NB4 (cell line): ENCODE results near the gene KLHL12.

Experiments
- DNase-seq: peaks from one replicate; pipeline ENCODE4 v3.0.0; 2010; ENCODE audit warnings: low read depth
- H3K4me3 ChIP-seq: one replicate; pipeline ENCODE4 v1.5.1; 2011; ENCODE audit warnings: mild to moderate bottlenecking, low read depth, low read length, moderate library complexity
- MYC ChIP-seq: IDR thresholded peaks from 2 replicates; pipeline ENCODE4 v1.6.1; 2011; ENCODE audit warnings: low read depth, low read length
- POLR2A ChIP-seq: IDR thresholded peaks from 2 replicates; pipeline ENCODE4 v1.6.1; 2011; ENCODE audit warnings: mild to moderate bottlenecking; ENCODE audit not compliant: insufficient read length; ENCODE audit errors: extremely low read depth
- TF ChIP-seq, protein P1 (sequence below): IDR thresholded peaks from 2 replicates; pipeline ENCODE4 v1.6.1; 2011; ENCODE audit warnings: low read depth, low read length
- TF ChIP-seq, protein P2 (sequence below): IDR thresholded peaks from one replicate; pipeline ENCODE4 v1.5.1; 2012; ENCODE audit warnings: low read depth, low read length

The KLHL12 gene

DNA sequence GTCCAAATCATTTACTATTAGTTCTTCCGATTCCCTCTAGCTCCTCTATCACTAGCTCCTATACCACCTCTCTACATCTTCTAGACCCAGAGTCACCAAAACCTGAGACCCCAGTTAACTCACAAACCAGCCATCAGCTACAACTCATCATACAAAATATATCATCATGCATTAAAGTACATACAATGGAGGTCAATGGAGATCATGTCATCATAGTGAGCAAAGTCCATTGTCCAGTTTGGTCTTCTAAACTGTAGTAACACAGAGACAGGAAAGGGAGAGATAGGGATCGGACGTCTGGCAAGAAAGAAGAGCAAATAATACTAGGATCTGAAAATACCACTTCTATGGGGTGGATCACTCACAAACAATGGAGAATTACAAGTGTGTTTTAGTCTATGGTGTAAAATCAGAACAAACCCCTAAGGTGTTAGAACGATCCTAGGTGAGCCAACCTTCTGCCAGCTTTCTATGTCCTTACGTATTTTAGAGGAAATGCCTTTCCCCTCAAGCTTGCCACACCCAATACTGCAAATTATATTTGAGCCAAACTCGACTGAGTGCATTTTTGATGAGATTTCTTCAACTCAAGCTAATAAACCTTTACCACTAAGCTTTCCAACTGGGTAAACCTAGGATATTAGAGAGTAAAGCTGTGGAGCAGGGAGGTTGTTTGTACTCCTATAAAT lies 27.2 kb upstream of the KLHL12 start:
- DNase-seq: no peak
- TF ChIP-seq, protein P1, sequence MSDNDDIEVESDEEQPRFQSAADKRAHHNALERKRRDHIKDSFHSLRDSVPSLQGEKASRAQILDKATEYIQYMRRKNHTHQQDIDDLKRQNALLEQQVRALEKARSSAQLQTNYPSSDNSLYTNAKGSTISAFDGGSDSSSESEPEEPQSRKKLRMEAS: no peak
- TF ChIP-seq MYC (no peak), POLR2A (no peak)
- TF ChIP-seq, protein P2, sequence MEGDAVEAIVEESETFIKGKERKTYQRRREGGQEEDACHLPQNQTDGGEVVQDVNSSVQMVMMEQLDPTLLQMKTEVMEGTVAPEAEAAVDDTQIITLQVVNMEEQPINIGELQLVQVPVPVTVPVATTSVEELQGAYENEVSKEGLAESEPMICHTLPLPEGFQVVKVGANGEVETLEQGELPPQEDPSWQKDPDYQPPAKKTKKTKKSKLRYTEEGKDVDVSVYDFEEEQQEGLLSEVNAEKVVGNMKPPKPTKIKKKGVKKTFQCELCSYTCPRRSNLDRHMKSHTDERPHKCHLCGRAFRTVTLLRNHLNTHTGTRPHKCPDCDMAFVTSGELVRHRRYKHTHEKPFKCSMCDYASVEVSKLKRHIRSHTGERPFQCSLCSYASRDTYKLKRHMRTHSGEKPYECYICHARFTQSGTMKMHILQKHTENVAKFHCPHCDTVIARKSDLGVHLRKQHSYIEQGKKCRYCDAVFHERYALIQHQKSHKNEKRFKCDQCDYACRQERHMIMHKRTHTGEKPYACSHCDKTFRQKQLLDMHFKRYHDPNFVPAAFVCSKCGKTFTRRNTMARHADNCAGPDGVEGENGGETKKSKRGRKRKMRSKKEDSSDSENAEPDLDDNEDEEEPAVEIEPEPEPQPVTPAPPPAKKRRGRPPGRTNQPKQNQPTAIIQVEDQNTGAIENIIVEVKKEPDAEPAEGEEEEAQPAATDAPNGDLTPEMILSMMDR: no peak
- H3K4me3 ChIP-seq: no peak overlapping the region

DNA sequence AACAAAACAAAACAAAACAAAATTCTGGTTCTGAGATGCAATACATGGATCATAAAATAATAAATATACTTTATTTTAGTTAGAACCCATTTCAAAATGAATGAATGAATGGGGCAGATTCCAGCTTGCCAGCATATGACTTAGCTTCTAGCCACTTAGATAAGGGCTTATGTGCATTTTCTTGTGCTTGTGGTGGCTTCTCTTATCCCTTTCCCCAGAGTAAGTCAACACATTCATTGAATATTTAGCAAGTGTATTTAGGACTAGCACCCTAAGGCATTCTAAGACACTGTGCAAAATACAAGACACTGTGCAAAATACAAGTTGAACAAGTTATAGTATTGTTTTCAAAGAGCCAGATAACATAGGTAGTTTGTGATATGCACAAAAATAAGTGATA lies 26.4 kb upstream of the KLHL12 start:
- TF ChIP-seq MYC (no peak), POLR2A (no peak)
- TF ChIP-seq, protein P1: no peak
- TF ChIP-seq, protein P2: no peak
- peak overlapping the region; percentile 30 for H3K4me3 ChIP-seq
- no peak for DNase-seq

DNA sequence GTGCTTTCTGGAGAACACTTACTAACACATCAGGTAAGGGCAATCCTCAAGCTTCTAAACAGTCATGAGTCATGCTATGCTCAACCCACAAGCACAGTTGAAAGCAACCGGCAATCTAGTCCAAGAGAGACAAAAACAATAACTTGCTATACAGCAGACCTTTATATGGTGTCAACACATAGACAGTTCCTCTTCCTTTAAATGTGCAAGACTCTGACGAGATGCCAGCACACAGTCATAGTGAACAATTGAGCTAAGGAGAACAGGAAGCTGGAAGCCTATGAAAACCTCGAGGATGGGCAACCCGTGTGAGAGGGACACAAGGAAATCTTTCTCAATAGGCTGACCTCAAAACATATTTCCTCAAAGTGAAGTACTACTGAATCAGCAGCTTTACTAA lies 25.8 kb upstream of the KLHL12 start:
- H3K4me3 ChIP-seq: peak overlapping the region; percentile 30
- TF ChIP-seq, protein P1: peak; percentile 41; the same call in 1 of the 2 replicates
- TF ChIP-seq, protein P2: no peak
- DNase-seq: peak; percentile 95

DNA sequence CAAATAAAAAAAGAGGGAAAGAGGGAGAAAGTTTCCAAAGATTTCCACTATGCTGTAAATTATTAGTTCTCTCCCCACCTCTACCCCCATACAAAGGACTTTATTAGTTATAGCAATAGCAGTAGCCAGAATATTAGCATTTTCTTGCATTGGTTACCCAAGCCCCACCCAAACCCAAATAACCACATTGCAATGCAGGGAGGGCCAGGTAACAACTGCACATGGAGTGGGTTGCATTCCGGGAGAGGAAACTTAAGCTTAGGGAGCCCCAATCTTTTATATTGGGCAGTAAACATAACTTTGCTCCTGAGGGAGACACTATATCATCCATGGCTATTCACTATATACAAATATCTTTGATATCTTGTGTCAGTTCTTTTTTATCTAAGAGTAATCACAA lies 25.1 kb upstream of the KLHL12 start:
- TF ChIP-seq, protein P1: no peak
- TF ChIP-seq POLR2A (no peak), MYC (no peak)
- TF ChIP-seq, protein P2: no peak
- peak overlapping the region; percentile 30 for H3K4me3 ChIP-seq
- DNase-seq: no peak

DNA sequence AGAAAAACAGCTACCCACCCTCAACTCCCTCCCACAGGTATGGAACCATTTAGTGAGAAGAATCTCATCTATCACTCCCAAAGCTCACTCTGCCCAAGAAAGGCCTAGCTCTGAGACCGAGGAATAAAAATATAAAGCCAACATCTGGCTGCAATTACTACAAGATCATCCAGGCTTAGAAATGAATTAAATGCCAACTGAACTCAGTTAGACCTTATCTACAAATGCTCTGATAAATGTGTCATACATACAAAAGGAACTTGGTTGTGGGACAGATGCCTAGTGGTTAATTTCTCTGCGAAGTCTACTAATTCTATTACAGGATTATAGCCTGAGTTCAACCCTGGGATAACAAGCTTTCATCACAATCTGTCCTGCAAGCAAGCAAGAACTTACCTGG lies 24.4 kb upstream of the KLHL12 start:
- no peak overlapping the region for H3K4me3 ChIP-seq
- no peak for TF ChIP-seq POLR2A
- TF ChIP-seq, protein P2: no peak
- no peak for DNase-seq

DNA sequence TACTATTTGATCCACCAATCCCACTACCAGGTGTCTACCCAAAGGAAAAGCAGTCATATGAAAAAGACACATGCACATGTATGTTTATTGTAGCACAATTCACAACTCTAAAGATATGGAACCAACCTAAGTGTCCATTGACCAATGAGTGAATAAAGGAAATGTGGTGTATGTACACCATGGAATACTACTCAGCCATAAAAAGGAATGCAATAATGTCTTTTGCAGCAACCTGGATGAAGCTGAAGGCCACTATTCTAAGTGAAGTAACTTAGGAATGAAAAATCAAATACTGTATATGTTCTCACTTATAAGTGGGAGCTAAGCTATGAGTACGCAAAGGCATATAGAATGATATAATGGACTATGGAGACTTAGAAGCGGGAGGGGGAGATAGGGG lies 18.4 kb upstream of the KLHL12 start:
- no peak for DNase-seq
- H3K4me3 ChIP-seq: no peak overlapping the region
- TF ChIP-seq, protein P2: no peak
- TF ChIP-seq MYC (no peak), POLR2A (no peak)
- TF ChIP-seq, protein P1: no peak
